T-helper 1 cell treated with Interleukin-12 subunit alpha and Interleukin-12 subunit beta and Interleukin-4 antibody, amounts not matched to agents 30 μg/mL and 1 μg/mL, for 36 hours (primary cell): ENCODE data around the gene ZBTB42.

Experiments used
- H3K27ac Mint-ChIP-seq: one replicate; pipeline ENCODE4 v1.8.0; 2021; ENCODE audit warnings: mild to moderate bottlenecking, mixed read lengths
- H3K27me3 Mint-ChIP-seq: one replicate; pipeline ENCODE4 v1.8.0; 2021; ENCODE audit warnings: low read depth, mixed read lengths
- H3K36me3 Mint-ChIP-seq: one replicate; pipeline ENCODE4 v1.8.0; 2021; ENCODE audit warnings: low read depth, mixed read lengths
- H3K4me1 Mint-ChIP-seq: one replicate; pipeline ENCODE4 v1.8.0; 2021; ENCODE audit warnings: low read depth, mixed read lengths
- H3K4me3 Mint-ChIP-seq: one replicate; pipeline ENCODE4 v1.8.0; 2021; ENCODE audit warnings: mild to moderate bottlenecking, moderate library complexity, mixed read lengths
- H3K9me3 Mint-ChIP-seq: one replicate; pipeline ENCODE4 v1.8.0; 2021; ENCODE audit warnings: mixed read lengths

Gene ZBTB42

GRCh38 chr14:104843442-104844305 lies 42.8 kb downstream of the ZBTB42 start:
- Mint-ChIP-seq H3K27me3 (peaks cover 62% of the 10 kb centered on the region), H3K36me3 (no peaks in the 10 kb centered on the region), H3K27ac (no peak overlapping the region), H3K4me1 (no peaks in the 10 kb centered on the region), H3K4me3 (no peak overlapping the region), H3K9me3 (no peaks in the 10 kb centered on the region)

GRCh38 chr14:104844306-104845032 lies 43.6 kb downstream of the ZBTB42 start:
- Mint-ChIP-seq H3K4me3 (no peak overlapping the region), H3K27me3 (peaks cover 54% of the 10 kb centered on the region), H3K27ac (no peak overlapping the region)

GRCh38 chr14:104845033-104845666 lies 44.2 kb downstream of the ZBTB42 start:
- no peaks in the 10 kb centered on the region for H3K36me3 Mint-ChIP-seq

More at GRCh38 chr14:104844306-104845032, 43.6 kb downstream of the ZBTB42 start:
- Mint-ChIP-seq H3K4me1 (no peaks in the 10 kb centered on the region), H3K36me3 (no peaks in the 10 kb centered on the region), H3K9me3 (no peaks in the 10 kb centered on the region)

GRCh38 chr14:104845834-104846441 lies 45.0 kb downstream of the ZBTB42 start:
- no peaks in the 10 kb centered on the region for H3K36me3 Mint-ChIP-seq
- no peaks in the 10 kb centered on the region for H3K4me1 Mint-ChIP-seq
- no peak overlapping the region for H3K4me3 Mint-ChIP-seq
- no peak overlapping the region for H3K27ac Mint-ChIP-seq
- peaks cover 53% of the 10 kb centered on the region for H3K27me3 Mint-ChIP-seq
- H3K9me3 Mint-ChIP-seq: no peaks in the 10 kb centered on the region

More at GRCh38 chr14:104845033-104845666, 44.2 kb downstream of the ZBTB42 start:
- H3K4me1 Mint-ChIP-seq: no peaks in the 10 kb centered on the region
- no peak overlapping the region for H3K4me3 Mint-ChIP-seq
- no peak overlapping the region for H3K27ac Mint-ChIP-seq
- no peaks in the 10 kb centered on the region for H3K9me3 Mint-ChIP-seq
- peaks cover 54% of the 10 kb centered on the region for H3K27me3 Mint-ChIP-seq

- no peaks in the 10 kb centered on the region for H3K36me3 Mint-ChIP-seq
- peaks cover 4% of the 10 kb centered on the region for H3K27me3 Mint-ChIP-seq
- no peaks in the 10 kb centered on the region for H3K9me3 Mint-ChIP-seq
- H3K4me1 Mint-ChIP-seq: no peaks in the 10 kb centered on the region
- H3K27ac Mint-ChIP-seq: no peak overlapping the region
- no peak overlapping the region for H3K4me3 Mint-ChIP-seq
Observed at GRCh38 chr14:104852280-104852663, 51.4 kb downstream of the ZBTB42 start.
